Suprapubic skin (tissue), 4 donors: ENCODE measurements around the gene SLC37A4. TPM values are rescaled to one million over a fixed set of nuclear protein-coding genes. Genes with fewer than 3 reads are reported as not detected.
A peak's percentile ranks its signal among the peaks of the same experiment; 100 is the strongest.
"Not testable (repeated sequence)": the region's sequence is repeated elsewhere in the genome, so short reads cannot be mapped to it uniquely, and the experiment has no call there.

Source experiments
- DNase-seq, 2 donors: peaks; one replicate each; pipeline ENCODE4 v3.0.0-alpha.2; 2019; ENCODE audit warnings: low spot score in 2 of 2
- H3K27ac ChIP-seq: fragments of 200-600 bp; sonication (generic); one replicate; pipeline ENCODE4 v1.5.1; 2019
- H3K27me3 ChIP-seq: fragments of 200-600 bp; sonication (generic); one replicate; pipeline ENCODE4 v1.5.1; 2019
- H3K36me3 ChIP-seq: fragments of 200-600 bp; sonication (generic); one replicate; pipeline ENCODE4 v1.5.1; 2019
- H3K4me1 ChIP-seq: fragments of 200-600 bp; sonication (generic); one replicate; pipeline ENCODE4 v1.5.1; 2019
- H3K4me3 ChIP-seq: fragments of 200-600 bp; sonication (generic); one replicate; pipeline ENCODE4 v1.5.1; 2019; ENCODE audit warnings: mild to moderate bottlenecking
- H3K9me3 ChIP-seq: fragments of 200-600 bp; sonication (generic); one replicate; pipeline ENCODE4 v1.5.1; 2019
- CTCF ChIP-seq, 2 donors: fragments of 200-600 bp in 1 of 2; fragments of 450-650 bp in 1 of 2; sonication (generic) in 1 of 2; IDR thresholded peaks; one replicate each; pipeline ENCODE4 v1.5.1; 2016 to 2019; ENCODE audit warnings: antibody characterized with exemption in 2 of 2, mild to moderate bottlenecking in 1 of 2, moderate library complexity in 1 of 2
- EP300 ChIP-seq: sonication (generic); formaldehyde crosslinking; IDR thresholded peaks from one replicate; pipeline ENCODE4 v1.6.1; 2017; ENCODE audit warnings: antibody characterized with exemption
- POLR2A ChIP-seq, 2 donors: fragments of 450-650 bp; IDR thresholded peaks; one replicate each; pipeline ENCODE4 v1.6.1; 2017; ENCODE audit warnings: antibody characterized with exemption in 2 of 2, mild to moderate bottlenecking in 2 of 2, moderate library complexity in 2 of 2
- POLR2AphosphoS5 ChIP-seq, 3 donors: sonication (generic); formaldehyde crosslinking; IDR thresholded peaks; one replicate each; pipeline ENCODE4 v1.6.1; 2017; ENCODE audit warnings: antibody characterized with exemption in 3 of 3
- WGBS: methylation state at CpG from one replicate; pipeline ENCODE4 v1.1.5; 2018; 5-methylcytosine and 5-hydroxymethylcytosine counted together
- total RNA-seq, 4 donors: library from RNA; depleted of rRNA; stranded (reverse); fragments of >200 nt; gene quantifications; one replicate each; pipeline ENCODE4 v1.1.0, GENCODE V29; 2016

SLC37A4 gene
- total RNA-seq, 4 donors from 2014 or later: 17.8 to 24.5 (median 20.5) TPM

GRCh38 chr11:119019996-119020395 lies 10.7 kb downstream of the SLC37A4 start:
- H3K4me1 ChIP-seq: peaks cover 45% of the 10 kb centered on the region
- H3K9me3 ChIP-seq: no peaks in the 10 kb centered on the region
- DNase-seq: no peak
- H3K4me3 ChIP-seq: peak overlapping the region; percentile 74
- TF ChIP-seq EP300: no peak
- H3K36me3 ChIP-seq: peaks cover 45% of the 10 kb centered on the region
- 51% methylated on average over 2 of the region's 2 CpGs for WGBS
- H3K27me3 ChIP-seq: no peaks in the 10 kb centered on the region
- H3K27ac ChIP-seq: no peak overlapping the region

GRCh38 chr11:119018074-119018938 lies 12.4 kb downstream of the SLC37A4 start, which contains the start of the genes RPS25 and TRAPPC4:
Gene RPS25, minus strand, starts transcription at chr11:119018343. Its CDS starts 59 bp downstream, at chr11:119018284.
Gene TRAPPC4, plus strand, starts transcription at chr11:119018766. Its CDS starts 30 bp downstream, at chr11:119018796.
- peak; percentile 98 for DNase-seq
- no peaks in the 10 kb centered on the region for H3K9me3 ChIP-seq
- TF ChIP-seq POLR2A (IDR thresholded peaks at IDR 0.05) (peak in 1 of 2 donors; percentile 76), CTCF (IDR thresholded peaks at IDR 0.05) (no peak), POLR2AphosphoS5 (IDR thresholded peaks at IDR 0.05) (peak; percentile 52 to 82 (median 60))
- H3K36me3 ChIP-seq: peaks cover 40% of the 10 kb centered on the region
- H3K4me1 ChIP-seq: peaks cover 45% of the 10 kb centered on the region
- WGBS: under 1% methylated on average over 63 of the region's 63 CpGs
- peak within 1 kb of the TSS; percentile 92 for H3K27ac ChIP-seq
- peak within 1 kb of the TSS; percentile 74 for H3K4me3 ChIP-seq
- no peaks in the 10 kb centered on the region for H3K27me3 ChIP-seq

- H3K4me1 ChIP-seq: peaks cover 43% of the 10 kb centered on the region
- peaks cover 40% of the 10 kb centered on the region for H3K36me3 ChIP-seq
- not testable (repeated sequence) for DNase-seq, H3K27me3 ChIP-seq, H3K9me3 ChIP-seq
- peak overlapping the region; percentile 92 for H3K27ac ChIP-seq
- WGBS: 3% methylated on average over 10 of the region's 10 CpGs
- peak overlapping the region; percentile 74 for H3K4me3 ChIP-seq
Measured at GRCh38 chr11:119017377-119017776, 13.3 kb downstream of the SLC37A4 start.

- Histone ChIP-seq H3K9me3 (no peaks in the 10 kb centered on the region), H3K27ac (no peak overlapping the region), H3K27me3 (no peaks in the 10 kb centered on the region), H3K36me3 (peaks cover 43% of the 10 kb centered on the region), H3K4me3 (peak overlapping the region; percentile 74), H3K4me1 (peaks cover 40% of the 10 kb centered on the region)
- 72% methylated on average over 14 of the region's 14 CpGs for WGBS
- TF ChIP-seq POLR2A (IDR thresholded peaks at IDR 0.05) (no peak), CTCF (IDR thresholded peaks at IDR 0.05) (no peak), POLR2AphosphoS5 (IDR thresholded peaks at IDR 0.05) (no peak), EP300 (no peak)
- DNase-seq: no peak
Measured at GRCh38 chr11:119016216-119017009, 14.3 kb downstream of the SLC37A4 start.

GRCh38 chr11:119015054-119015611 lies 15.5 kb downstream of the SLC37A4 start:
- Histone ChIP-seq H3K36me3 (peaks cover 55% of the 10 kb centered on the region), H3K27me3 (no peaks in the 10 kb centered on the region), H3K9me3 (no peaks in the 10 kb centered on the region), H3K27ac (no peak overlapping the region), H3K4me3 (no peak overlapping the region), H3K4me1 (peaks cover 31% of the 10 kb centered on the region)
- TF ChIP-seq CTCF (IDR thresholded peaks at IDR 0.05) (no peak), EP300 (no peak), POLR2AphosphoS5 (IDR thresholded peaks at IDR 0.05) (no peak), POLR2A (IDR thresholded peaks at IDR 0.05) (no peak)
- 72% methylated on average over 8 of the region's 8 CpGs for WGBS
- DNase-seq: no peak
